NCI-H146 treated with DMSO at 0.1 percent for 48 hours (cell line): Measurements from ENCODE around the gene TRIM38.

Experiments
- DNase-seq: peaks from one replicate; lab custom pipeline; 2025; ENCODE audit not compliant: unreplicated experiment; lab: John Stamatoyannopoulos, UW

TRIM38 gene

DNA sequence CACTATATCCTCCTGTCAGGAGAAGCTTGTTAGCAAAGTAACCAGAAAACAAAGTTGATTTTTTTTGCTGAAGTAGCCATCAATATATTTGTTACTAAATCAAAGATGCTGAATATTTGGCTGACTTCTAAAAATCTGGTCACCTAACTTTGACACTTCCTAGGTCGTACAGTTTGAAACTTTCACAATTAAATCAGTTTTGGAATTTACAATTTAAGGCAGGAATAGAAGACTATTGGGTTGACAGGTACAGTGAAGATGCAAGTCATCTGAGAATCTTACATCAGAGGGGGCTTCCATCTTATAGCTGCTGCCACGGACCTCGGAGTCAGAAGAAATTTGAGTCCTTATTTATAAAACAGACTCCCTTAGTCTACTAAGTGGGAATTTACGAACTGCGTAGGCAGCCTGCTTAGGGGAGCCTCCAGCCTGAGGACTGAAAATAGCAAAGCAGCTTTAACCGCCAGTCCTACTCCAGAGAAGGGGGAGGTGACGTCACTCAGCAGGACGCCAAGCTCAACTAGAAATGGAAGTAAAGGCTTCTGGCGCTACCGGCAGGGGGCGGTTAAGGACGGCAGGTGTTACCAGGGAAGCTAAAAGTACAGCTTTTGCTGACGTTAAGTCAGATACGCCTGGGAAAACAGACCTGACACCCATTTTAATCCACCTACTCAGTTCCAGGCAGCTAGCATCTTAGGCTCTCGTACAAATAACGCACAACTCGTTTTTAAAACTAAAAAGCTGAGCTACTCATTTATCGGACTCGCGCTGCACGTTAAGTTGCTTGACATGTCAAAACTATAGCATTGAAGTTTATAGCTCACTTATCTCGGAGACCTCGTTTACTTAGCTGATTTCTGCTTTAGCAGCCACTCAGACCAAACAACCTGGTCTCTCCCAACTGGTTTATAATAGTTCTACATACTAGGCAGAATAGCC, 63.6 kb downstream of the TRIM38 start:
- peak; percentile 97 for DNase-seq

DNA sequence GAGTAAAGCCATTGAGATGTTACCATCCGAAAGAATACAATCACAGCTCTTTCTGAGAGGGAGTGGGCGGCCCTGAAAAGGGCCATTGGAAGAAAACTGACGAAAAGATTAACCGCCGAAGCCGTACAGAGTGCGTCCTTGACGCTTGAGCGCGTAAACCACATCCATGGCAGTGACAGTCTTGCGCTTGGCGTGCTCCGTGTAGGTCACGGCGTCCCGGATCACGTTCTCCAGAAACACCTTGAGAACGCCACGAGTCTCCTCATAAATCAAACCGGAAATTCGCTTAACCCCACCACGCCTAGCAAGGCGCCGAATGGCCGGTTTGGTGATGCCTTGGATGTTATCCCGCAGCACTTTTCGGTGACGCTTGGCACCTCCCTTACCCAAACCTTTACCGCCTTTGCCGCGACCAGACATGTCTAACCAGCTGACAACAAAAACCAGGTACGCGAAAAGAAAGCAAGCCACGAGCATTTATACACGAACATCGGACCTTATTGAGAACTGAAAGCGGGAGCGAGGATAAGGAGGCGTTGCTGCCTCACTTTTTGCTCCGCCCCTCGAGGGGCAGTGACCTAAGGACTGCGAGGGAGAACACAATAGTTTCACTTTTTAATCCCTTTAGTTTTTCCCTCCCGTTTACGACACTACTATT, 64.4 kb downstream of the TRIM38 start:
- peak; percentile 95 for DNase-seq

DNA sequence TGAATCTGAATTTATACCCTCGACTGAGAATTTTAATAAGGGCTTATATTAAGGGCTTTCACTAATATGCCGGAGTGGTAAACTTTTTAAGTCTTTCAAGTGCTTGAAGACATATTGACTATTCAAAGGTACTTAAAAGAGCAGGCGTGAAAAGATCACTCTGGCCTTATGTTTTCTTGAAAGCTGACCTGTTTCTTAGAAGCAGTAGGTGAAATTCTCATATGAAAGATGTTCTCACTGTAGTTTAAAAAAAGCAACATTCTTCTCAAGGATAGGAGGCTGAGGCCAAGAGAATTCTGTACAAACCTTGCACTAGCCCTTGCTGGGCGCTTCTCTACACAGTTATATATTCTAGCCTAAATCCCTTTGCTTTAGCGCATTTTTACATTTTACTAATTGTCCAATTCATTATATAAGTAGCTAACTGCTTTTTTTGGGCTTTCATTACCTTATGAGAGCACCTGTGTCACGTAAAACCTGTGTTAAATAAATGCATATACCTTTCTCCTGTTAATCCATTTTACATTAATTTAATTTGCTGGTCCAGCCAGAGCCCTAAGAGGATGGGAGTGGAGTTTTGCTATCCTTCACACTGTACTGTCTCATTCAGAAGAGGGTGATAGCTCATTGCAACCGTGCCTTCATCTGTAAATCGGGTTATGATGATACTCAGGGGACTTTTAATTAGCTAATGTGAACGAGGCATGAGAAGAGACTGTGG, 65.0 kb downstream of the TRIM38 start:
- no peak for DNase-seq

GRCh38 chr6:26028212-26028745, 65.7 kb downstream of the TRIM38 start:
- no peak for DNase-seq

DNA sequence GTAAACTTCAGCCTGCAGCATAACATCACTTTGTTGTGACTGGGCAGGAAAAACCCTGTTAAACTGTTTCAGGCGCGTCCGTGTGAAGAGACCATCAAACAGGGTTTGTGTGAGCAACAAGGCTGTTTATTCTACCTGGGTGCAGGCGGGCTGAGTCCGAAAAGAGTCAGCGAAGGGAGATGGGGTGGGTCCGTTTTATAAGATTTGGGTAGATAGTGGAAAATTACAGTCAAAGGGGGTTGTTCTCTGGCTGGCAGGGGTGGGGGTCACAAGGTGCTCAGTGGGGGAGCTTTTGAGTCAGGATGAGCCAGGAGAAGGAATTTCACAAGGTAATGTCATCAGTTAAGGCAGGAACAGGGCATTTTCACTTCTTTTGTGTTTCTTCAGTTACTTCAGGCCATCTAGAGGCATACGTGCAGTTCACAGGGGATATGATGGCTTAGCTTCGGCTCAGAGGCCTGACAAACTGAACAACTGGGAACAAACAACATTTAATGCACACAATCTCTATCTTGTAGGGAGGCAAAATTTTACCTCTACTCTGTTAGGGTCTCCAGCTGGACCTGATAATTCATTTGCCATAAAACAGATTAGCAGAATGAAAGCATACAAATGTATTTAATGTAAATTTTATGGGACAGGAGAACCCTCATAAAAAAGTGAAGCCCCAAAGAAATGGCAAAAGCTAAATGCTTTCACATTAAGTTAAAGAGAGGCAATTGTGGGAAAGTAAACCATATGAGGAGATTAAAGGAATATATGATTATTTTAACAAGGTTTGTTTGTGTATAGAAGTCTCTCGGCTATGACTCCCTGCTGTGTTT, 66.4 kb downstream of the TRIM38 start:
- no peak for DNase-seq

DNA sequence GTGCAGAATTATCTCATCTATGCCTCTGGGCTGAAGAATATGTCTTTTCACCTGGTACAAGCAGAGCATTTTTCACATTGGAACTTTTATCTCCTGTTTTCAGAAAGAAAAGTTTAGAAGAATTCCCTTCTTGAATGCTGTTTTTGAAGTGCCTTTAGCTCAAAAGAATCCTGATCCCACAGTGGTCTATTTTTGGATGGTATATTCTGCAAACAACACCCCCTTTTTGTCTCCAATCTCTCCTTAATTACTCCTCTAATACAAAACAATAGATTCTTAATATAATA, 66.9 kb downstream of the TRIM38 start:
- peak; percentile 25 for DNase-seq

DNA sequence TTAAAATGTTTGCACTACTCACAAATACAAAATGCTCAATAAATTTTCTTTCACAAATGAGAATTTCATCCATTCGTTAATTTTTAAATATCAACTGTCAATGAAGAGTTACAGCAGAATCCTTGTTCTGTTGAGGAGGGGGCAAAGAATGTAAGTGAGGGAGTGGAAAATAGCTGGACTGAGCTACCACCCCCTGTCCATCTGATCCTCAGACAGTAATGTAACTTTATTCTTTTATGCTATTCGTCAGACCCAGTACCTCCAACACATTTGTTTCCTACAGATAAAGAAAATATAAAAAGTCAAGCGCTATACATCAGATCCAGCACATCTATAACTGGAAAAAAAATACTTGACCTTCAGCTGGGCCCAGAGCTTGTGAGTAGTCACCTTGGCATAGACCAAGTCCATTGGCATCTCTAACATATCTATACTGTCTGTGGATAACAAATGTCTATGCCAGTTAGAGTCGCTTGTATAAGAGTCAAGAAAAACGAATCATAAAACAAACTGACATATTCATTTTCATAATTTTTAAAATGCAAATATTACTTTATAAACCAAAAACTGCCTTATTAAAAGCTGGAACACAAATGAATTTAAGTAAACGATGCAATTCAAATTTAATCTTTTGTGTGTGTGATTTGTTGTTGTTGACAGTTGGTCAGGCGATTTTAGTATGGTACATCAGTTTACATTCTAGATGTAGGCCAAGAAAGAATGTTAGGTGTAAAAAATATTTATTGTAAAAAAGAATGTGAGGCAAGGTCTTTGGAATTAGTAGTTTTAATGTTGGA, 67.5 kb downstream of the TRIM38 start:
- peak; percentile 29 for DNase-seq

DNA sequence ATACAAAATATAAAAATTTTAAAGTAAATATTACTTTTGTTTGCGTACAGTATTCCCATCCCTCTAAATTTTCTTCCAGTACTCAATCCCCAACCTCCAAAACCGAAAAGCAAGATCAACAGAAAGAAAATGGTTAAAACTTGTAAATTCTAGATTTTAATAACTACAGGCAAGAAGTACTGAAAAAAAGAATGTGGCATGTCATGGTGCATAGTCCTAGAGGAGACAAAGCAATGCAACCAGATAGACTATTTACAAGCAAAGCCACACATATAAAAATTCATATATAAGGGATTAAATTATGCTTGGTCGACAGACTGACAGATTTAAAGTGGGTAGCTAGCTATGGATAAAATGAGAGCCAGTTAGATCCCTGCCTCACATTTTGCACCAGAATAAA, 68.1 kb downstream of the TRIM38 start:
- DNase-seq, result peak; percentile 54

DNA sequence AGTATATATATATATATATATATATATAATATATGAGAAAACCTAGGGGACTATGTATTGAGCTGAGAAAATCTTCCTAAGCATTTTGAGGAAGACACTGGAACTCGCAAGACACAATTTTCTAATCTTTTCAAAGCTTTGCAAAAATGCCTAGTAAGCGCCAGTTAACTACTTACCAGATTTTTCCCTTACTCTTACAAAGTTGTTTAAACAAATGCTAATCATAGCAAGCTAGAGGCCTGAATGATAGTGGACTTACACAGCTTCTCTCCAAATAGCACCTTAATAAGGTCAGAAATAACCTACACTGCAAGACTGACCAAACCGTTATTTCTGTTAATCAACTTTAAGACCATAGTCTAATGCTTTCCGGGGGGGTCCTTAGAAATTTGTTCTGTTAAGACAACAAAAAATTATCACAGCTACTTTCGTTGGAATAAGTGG, 68.6 kb downstream of the TRIM38 start:
- peak; percentile 54 for DNase-seq

GRCh38 chr6:26031595-26032339, 69.2 kb downstream of the TRIM38 start:
- peak; percentile 98 for DNase-seq

- no peak for DNase-seq
Measured at GRCh38 chr6:26032340-26033084, 69.9 kb downstream of the TRIM38 start.

DNA sequence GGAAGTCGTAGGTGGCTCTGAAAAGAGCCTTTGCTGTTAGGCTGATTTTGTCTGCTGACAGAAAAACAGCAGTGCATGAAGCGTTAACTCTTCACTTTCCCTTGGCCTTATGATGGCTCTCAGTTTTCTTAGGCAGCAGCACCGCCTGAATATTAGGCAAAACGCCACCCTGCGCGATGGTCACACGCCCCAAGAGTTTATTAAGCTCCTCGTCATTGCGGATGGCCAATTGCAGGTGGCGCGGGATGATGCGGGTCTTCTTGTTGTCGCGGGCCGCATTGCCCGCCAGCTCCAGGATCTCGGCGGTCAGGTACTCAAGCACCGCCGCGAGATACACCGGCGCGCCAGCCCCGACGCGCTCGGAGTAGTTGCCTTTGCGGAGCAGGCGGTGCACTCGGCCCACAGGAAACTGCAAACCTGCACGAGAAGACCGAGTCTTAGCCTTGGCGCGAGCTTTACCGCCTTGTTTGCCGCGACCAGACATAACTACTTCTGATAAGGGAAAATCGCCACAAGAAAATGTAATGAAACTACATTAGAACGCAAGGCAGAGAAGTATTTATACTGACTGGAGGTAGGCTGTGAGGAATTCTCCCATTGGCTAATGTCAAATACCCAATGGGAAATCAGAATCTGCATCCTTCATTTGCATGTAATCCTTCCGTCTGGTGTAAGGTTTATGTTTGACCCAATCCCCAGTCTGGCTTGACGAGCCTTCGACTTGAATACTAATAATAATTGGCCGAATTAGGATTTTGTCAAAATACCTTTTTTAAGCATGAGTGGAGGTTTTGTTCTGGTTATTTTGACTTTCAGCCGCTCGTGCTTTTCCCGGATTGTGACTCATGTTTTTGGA, 70.7 kb downstream of the TRIM38 start:
- peak; percentile 97 for DNase-seq

DNA sequence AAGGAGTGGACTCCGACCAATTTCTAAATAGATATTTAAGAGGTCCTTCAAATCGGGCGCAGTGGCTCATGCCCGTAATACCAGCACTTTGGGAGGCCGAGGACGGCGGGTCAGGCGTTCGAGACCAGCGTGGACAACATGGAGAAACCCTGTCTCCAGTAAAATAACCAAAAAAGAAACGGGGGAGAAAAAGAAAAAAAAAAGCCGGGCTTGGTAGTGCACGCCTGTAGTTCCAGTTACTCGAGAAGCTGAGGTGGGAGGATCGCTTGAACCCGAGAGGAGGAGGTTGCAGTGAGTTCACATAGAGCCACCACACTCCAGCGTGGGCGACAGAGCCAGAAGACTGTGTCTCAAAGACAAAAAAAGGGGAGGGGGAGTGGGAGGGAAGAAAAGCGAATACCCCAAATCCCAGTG, 71.3 kb downstream of the TRIM38 start:
- peak; percentile 67 for DNase-seq

DNA sequence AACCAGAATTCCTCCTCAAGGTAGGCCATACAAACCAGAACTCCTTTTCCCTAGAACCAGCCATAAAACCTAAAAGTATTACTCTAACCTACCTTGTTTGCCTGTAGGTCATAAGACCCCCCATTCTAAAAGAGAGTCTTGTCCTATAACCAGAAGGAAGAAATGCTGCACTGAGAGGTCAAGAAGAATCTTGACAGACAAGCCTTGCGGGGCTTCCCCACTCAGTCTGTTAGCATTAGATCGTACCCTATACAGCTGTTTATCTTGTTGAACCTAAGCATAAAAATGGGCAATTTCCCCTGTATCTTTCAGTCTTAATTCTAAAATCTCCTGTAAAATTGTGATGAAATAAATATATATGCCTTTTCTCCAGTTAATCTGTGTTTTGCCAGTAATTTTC, 72.3 kb downstream of the TRIM38 start:
- no peak for DNase-seq
